NCI-H226 (cell line): ENCODE results near the gene FRMD4A.

Source experiments
- DNase-seq: peaks from one replicate; pipeline ENCODE4 v3.0.0-alpha.2; 2015

The FRMD4A gene

GRCh38 chr10:14040787-14041631 lies 289.7 kb downstream of the FRMD4A start:
- DNase-seq, result peak; percentile 8

- peak; percentile 71 for DNase-seq
Measured at GRCh38 chr10:14039968-14040668, 290.6 kb downstream of the FRMD4A start.

GRCh38 chr10:14036233-14036632 lies 294.5 kb downstream of the FRMD4A start:
- DNase-seq, result no peak

- no peak for DNase-seq
Measured at GRCh38 chr10:14035506-14035905, 295.2 kb downstream of the FRMD4A start.

GRCh38 chr10:14032406-14032998 lies 298.2 kb downstream of the FRMD4A start:
- DNase-seq, result no peak

GRCh38 chr10:14026325-14026724 lies 304.4 kb downstream of the FRMD4A start:
- no peak for DNase-seq

- no peak for DNase-seq
Measured at GRCh38 chr10:14025283-14026189, 305.2 kb downstream of the FRMD4A start.

GRCh38 chr10:14024329-14025202 lies 306.2 kb downstream of the FRMD4A start:
- DNase-seq, result no peak

GRCh38 chr10:14023673-14024328 lies 306.9 kb downstream of the FRMD4A start:
- no peak for DNase-seq

GRCh38 chr10:14022954-14023672 lies 307.6 kb downstream of the FRMD4A start:
- no peak for DNase-seq

GRCh38 chr10:14022052-14022451 lies 308.7 kb downstream of the FRMD4A start:
- no peak for DNase-seq

- DNase-seq, result no peak
Measured at GRCh38 chr10:14020037-14020664, 310.6 kb downstream of the FRMD4A start.

GRCh38 chr10:14017467-14017866 lies 313.3 kb downstream of the FRMD4A start:
- no peak for DNase-seq

- DNase-seq, result no peak
Measured at GRCh38 chr10:14016931-14017333, 313.8 kb downstream of the FRMD4A start.

- no peak for DNase-seq
Measured at GRCh38 chr10:14016011-14016536, 314.6 kb downstream of the FRMD4A start.

- DNase-seq, result no peak
Measured at GRCh38 chr10:14014423-14014822, 316.3 kb downstream of the FRMD4A start.

GRCh38 chr10:14010769-14011574 lies 319.8 kb downstream of the FRMD4A start:
- DNase-seq, result no peak

GRCh38 chr10:14010101-14010558 lies 320.6 kb downstream of the FRMD4A start:
- DNase-seq, result peak; percentile 43
